Type B pancreatic cell (in vitro differentiated cells): ENCODE data around the gene RAD51B. TPM values are rescaled to one million over a fixed set of nuclear protein-coding genes. Genes with fewer than 3 reads are reported as not detected.

ENCODE experiments used
- DNase-seq: peaks from one replicate; pipeline ENCODE4 v3.0.0; 2021; ENCODE audit warnings: mixed read lengths; ENCODE audit not compliant: unreplicated experiment; ENCODE audit errors: extremely low spot score
- H3K27ac Mint-ChIP-seq: 2 replicates; pipeline ENCODE4 v1.8.0; 2021; ENCODE audit warnings: mild to moderate bottlenecking, mixed read lengths
- H3K27me3 Mint-ChIP-seq: 2 replicates; pipeline ENCODE4 v1.8.0; 2021; ENCODE audit warnings: mixed read lengths
- H3K36me3 Mint-ChIP-seq: 2 replicates; pipeline ENCODE4 v1.8.0; 2021; ENCODE audit warnings: mixed read lengths
- H3K4me1 Mint-ChIP-seq: one replicate; pipeline ENCODE4 v1.8.0; 2021; ENCODE audit warnings: mixed read lengths; ENCODE audit not compliant: unreplicated experiment
- H3K4me3 Mint-ChIP-seq: 2 replicates; pipeline ENCODE4 v1.8.0; 2021; ENCODE audit warnings: mild to moderate bottlenecking, mixed read lengths
- H3K9me3 Mint-ChIP-seq: 2 replicates; pipeline ENCODE4 v1.8.0; 2021; ENCODE audit warnings: mixed read lengths
- total RNA-seq: library from RNA; stranded (reverse); gene quantifications from 2 replicates; pipeline ENCODE4 v1.2.1, GENCODE V29; 2021; ENCODE audit warnings: low replicate concordance
- TF ChIP-seq, protein P1 (sequence below): fragments of 200-600 bp; sonication (generic); conservative IDR thresholded peaks from 2 replicates; pipeline ENCODE4 v1.5.0; 2021; ENCODE audit warnings: antibody characterized with exemption, mild to moderate bottlenecking

RAD51B gene
- total RNA-seq, 1 donor from 2014 or later, result 27.3 TPM

DNA sequence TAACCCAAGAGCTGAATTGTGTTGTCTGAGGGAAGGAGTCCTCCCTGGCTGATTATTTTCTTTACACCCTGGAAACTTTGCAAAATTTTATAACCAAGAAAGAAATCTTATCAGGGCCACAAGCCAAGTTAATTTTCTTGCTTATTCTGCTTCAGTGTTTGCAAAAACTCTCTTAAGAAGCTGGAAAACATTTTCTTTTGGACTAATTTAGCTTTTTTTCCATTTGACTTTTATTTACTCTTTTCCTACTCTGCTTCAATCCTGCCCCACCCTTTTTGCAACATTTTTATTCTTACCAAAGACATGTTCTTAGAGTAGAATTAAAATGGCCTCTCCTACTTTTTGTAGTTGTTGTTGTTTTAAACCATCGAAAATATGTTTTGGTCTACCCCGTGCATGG, 594.5 kb downstream of the RAD51B start:
- DNase-seq, result no peak
- Mint-ChIP-seq H3K36me3 (peaks cover 10% of the 10 kb centered on the region), H3K4me1 (peaks cover 39% of the 10 kb centered on the region), H3K27me3 (no peaks in the 10 kb centered on the region), H3K27ac (no peak overlapping the region), H3K9me3 (peaks cover 5% of the 10 kb centered on the region), H3K4me3 (no peak overlapping the region)
- TF ChIP-seq, protein P1, sequence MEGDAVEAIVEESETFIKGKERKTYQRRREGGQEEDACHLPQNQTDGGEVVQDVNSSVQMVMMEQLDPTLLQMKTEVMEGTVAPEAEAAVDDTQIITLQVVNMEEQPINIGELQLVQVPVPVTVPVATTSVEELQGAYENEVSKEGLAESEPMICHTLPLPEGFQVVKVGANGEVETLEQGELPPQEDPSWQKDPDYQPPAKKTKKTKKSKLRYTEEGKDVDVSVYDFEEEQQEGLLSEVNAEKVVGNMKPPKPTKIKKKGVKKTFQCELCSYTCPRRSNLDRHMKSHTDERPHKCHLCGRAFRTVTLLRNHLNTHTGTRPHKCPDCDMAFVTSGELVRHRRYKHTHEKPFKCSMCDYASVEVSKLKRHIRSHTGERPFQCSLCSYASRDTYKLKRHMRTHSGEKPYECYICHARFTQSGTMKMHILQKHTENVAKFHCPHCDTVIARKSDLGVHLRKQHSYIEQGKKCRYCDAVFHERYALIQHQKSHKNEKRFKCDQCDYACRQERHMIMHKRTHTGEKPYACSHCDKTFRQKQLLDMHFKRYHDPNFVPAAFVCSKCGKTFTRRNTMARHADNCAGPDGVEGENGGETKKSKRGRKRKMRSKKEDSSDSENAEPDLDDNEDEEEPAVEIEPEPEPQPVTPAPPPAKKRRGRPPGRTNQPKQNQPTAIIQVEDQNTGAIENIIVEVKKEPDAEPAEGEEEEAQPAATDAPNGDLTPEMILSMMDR, result no peak

GRCh38 chr14:68416171-68416570, 596.6 kb downstream of the RAD51B start:
- TF ChIP-seq, protein P1, result no peak
- no peak for DNase-seq
- Mint-ChIP-seq H3K4me3 (no peak overlapping the region), H3K27ac (no peak overlapping the region), H3K9me3 (no peaks in the 10 kb centered on the region), H3K27me3 (no peaks in the 10 kb centered on the region), H3K4me1 (peaks cover 47% of the 10 kb centered on the region), H3K36me3 (peaks cover 14% of the 10 kb centered on the region)

GRCh38 chr14:68417009-68417650, 597.6 kb downstream of the RAD51B start:
- Mint-ChIP-seq H3K27me3 (no peaks in the 10 kb centered on the region), H3K27ac (no peak overlapping the region), H3K36me3 (peaks cover 16% of the 10 kb centered on the region), H3K4me3 (no peak overlapping the region), H3K9me3 (no peaks in the 10 kb centered on the region), H3K4me1 (peaks cover 50% of the 10 kb centered on the region)
- no peak for DNase-seq
- TF ChIP-seq, protein P1, result no peak

- no peak overlapping the region for H3K4me3 Mint-ChIP-seq
- TF ChIP-seq, protein P1, result no peak
- H3K9me3 Mint-ChIP-seq, result no peaks in the 10 kb centered on the region
- H3K4me1 Mint-ChIP-seq, result peaks cover 53% of the 10 kb centered on the region
- DNase-seq, result no peak
- H3K27ac Mint-ChIP-seq, result no peak overlapping the region
- H3K36me3 Mint-ChIP-seq, result peaks cover 16% of the 10 kb centered on the region
- H3K27me3 Mint-ChIP-seq, result no peaks in the 10 kb centered on the region
These were observed 598.9 kb downstream of the RAD51B start for GRCh38 chr14:68418174-68419118.

- no peak for DNase-seq
- TF ChIP-seq, protein P1, result no peak
- H3K4me3 Mint-ChIP-seq, result no peak overlapping the region
- peaks cover 10% of the 10 kb centered on the region for H3K9me3 Mint-ChIP-seq
- no peaks in the 10 kb centered on the region for H3K27me3 Mint-ChIP-seq
- no peak overlapping the region for H3K27ac Mint-ChIP-seq
- peaks cover 13% of the 10 kb centered on the region for H3K36me3 Mint-ChIP-seq
- H3K4me1 Mint-ChIP-seq, result peaks cover 48% of the 10 kb centered on the region
These were observed 600.8 kb downstream of the RAD51B start for GRCh38 chr14:68420350-68420749.
